ENCODE measurements around the gene ALK.
A peak's percentile ranks its signal among the peaks of the same experiment; 100 is the strongest.
"Not testable (repeated sequence)": the region's sequence is repeated elsewhere in the genome, so short reads cannot be mapped to it uniquely, and the experiment has no call there.

ALK gene

GRCh38 chr2:29261003-29261402 lies 660.4 kb downstream of the ALK start:
- DNase-seq, result no peak

- no peak for DNase-seq
Observed at GRCh38 chr2:29260142-29260772, 661.1 kb downstream of the ALK start.

GRCh38 chr2:29259221-29259620 lies 662.2 kb downstream of the ALK start:
- no peak for DNase-seq

GRCh38 chr2:29255004-29255403 lies 666.4 kb downstream of the ALK start:
- no peak for DNase-seq

- DNase-seq, result not testable (repeated sequence)
Observed at GRCh38 chr2:29253495-29254275, 667.7 kb downstream of the ALK start.

GRCh38 chr2:29253026-29253425 lies 668.4 kb downstream of the ALK start:
- DNase-seq, result no peak

- no peak for DNase-seq
Observed at GRCh38 chr2:29251406-29251805, 670.0 kb downstream of the ALK start.

GRCh38 chr2:29250977-29251376 lies 670.4 kb downstream of the ALK start:
- no peak for DNase-seq

GRCh38 chr2:29249666-29250253 lies 671.6 kb downstream of the ALK start:
- DNase-seq, result no peak

- no peak for DNase-seq
Observed at GRCh38 chr2:29247336-29247914, 674.0 kb downstream of the ALK start.

- DNase-seq, result no peak
Observed at GRCh38 chr2:29246383-29247300, 674.7 kb downstream of the ALK start.

GRCh38 chr2:29245742-29246382 lies 675.5 kb downstream of the ALK start:
- DNase-seq, result no peak

GRCh38 chr2:29245035-29245741 lies 676.2 kb downstream of the ALK start:
- DNase-seq, result not testable (repeated sequence)

GRCh38 chr2:29242621-29243375 lies 678.6 kb downstream of the ALK start:
- no peak for DNase-seq

GRCh38 chr2:29241955-29242565 lies 679.3 kb downstream of the ALK start:
- DNase-seq, result no peak

GRCh38 chr2:29241341-29241740 lies 680.0 kb downstream of the ALK start:
- DNase-seq, result no peak

GRCh38 chr2:29240601-29241000 lies 680.8 kb downstream of the ALK start:
- no peak for DNase-seq

- DNase-seq, result no peak
Observed at GRCh38 chr2:29239209-29239960, 682.0 kb downstream of the ALK start.

GRCh38 chr2:29238497-29238896 lies 682.9 kb downstream of the ALK start:
- DNase-seq, result peak; percentile 85

All from 8988T (cell line).